LHCN-M2 (cell line): ENCODE data around the gene PRDM15. TPM values are rescaled to one million over a fixed set of nuclear protein-coding genes. Genes with fewer than 3 reads are reported as not detected.
A peak's percentile ranks its signal among the peaks of the same experiment; 100 is the strongest.
"Not testable (repeated sequence)": the region's sequence is repeated elsewhere in the genome, so short reads cannot be mapped to it uniquely, and the experiment has no call there.

Source experiments
- DNase-seq: peaks from one replicate; pipeline ENCODE4 v3.0.0-alpha.2; 2012; ENCODE audit warnings: low read depth
- total RNA-seq: library from RNA; depleted of rRNA; stranded (reverse); fragments of >200 nt; gene quantifications from 2 replicates; pipeline ENCODE4 v1.2.3, GENCODE V29; 2014

Gene PRDM15
- total RNA-seq, 1 experiment from 2014 or later: 6.1 TPM

- no peak for DNase-seq
Measured at GRCh38 chr21:41808094-41808493, 71.0 kb downstream of the PRDM15 start.

DNA sequence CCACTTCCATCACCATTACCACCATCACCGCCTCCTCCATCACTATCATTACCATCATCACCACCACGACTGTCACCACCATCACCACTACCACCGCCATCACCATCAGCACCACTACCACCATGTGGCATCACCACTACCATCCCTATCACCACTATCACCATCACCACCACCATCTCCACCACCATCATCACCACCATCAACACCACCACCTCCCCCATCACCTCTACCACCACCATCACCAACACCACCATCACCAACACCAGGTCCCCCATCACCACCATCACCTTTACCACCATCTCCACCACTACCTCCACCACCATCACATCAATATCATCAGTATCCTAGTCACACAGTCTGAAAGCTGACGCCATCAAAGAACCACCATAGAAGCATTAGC is 72.4 kb downstream of the PRDM15 start:
- no peak for DNase-seq

DNA sequence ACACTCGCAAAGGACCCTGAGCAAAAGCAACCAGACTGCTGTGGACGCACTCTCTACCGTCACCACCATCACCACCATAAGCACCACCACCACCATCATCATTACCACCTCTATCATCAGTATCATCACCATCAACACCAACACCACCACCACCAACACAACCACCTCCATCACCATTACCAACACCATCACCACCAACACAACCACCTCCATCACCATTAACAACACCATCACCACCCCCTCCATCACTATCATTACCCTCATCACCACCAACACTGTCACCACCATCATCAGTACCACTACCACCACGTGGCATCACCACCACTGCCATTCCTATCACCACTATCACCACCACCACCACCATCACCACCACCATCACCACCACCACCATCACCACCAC is 73.5 kb downstream of the PRDM15 start:
- DNase-seq: no peak

DNA sequence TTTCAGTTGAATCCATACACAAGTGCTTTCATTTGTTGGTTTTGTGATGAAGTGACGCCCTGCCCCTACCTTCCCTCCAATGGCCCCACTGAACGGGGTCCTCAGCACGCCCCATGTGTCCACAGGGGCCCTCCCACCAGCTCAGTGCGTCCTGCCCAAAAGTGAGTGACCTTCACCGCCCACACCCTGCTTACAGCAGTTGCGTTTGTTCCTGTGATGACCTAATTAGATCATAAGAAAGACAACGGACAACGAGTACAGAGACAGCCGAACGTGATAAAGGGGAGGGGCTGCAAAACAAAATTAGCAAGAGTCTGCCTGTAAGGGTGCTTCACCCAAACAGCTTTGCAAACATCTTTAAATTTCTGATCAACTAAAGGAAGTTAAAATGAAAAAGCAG is 74.1 kb downstream of the PRDM15 start:
- DNase-seq: no peak

DNA sequence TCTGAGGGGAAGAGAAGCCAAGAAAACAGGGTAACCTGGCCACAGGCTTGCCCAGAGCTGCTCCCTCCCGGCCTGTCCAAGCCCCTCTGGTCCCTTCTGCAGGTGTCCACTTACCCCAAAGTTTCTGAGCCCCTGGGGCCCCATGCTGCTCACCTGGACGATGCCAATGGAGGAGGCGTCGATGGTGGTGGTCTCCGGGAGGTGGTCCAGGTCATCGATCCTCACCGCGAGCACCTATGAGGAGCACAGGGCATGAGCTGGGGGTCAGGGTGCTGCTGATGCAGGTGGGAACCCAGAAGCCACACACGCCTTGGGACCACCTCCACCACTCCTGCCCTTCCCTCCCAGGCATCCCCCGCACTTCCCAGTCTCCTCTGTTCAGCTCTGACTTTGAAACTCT is 74.8 kb downstream of the PRDM15 start:
- no peak for DNase-seq

- DNase-seq: no peak
Measured at GRCh38 chr21:41803316-41803715, 75.8 kb downstream of the PRDM15 start.

DNA sequence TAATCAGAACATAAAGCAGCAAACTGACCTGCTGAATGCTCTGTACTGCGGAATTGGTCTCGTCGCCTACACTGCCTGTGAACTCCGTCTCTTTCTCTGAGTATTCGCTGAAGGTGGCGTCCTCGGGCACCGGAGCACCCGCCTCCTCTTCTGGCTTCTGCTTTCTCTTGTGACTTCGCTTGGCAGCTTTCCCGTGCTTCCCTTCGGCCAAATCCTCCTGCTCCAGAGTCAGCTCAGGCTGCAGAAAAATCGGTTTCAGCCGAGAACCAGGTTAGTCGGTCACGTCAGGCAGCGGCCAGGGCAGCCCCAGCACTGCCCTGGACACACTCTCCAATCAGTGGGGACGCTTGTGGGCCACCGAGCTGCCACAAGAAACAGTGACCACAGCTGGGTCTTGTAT is 76.5 kb downstream of the PRDM15 start:
- DNase-seq: no peak

- no peak for DNase-seq
Measured at GRCh38 chr21:41802198-41802584, 77.0 kb downstream of the PRDM15 start.

DNA sequence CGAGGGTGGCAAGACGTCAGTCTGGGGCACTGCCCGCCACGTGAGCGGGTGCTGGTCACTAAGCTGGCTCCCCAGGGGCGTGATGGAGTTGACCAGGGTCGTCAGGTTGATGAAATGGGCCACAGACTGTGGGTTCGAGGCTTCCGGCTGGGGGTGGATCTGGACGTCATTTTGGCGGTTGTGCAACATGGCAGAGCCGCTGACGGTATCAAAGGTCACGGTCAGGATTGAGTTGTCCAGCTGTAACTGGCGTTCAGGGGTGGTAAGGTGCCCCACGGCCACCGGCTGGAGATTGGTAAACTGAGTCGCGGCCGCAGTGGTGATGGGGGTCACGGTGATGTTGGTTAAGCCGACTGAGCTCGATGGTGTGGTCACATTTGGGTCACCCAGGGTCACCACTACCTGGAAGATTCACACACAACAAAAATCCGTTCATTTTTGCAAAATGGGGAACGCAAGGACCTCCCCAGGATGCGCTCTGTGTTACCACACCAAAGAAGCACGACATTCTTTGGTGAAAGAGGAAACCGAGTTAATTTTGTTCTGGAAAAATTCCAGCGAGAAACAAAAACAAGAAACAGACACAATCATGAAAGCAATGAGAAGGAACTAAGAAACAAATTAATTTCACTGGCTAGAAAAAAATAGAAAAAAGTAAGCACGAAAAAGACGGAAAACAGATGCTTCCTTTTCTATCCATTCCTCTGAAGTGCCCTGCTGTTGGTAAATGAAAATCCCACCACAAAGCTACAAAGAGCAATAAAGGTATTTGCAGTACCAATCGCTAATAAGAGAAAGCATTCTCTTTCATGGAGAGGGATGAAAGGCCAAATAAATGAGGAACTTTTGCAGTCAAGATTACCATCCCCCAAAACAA is 77.6 kb downstream of the PRDM15 start:
- no peak for DNase-seq

GRCh38 chr21:41800425-41801320 is 78.5 kb downstream of the PRDM15 start:
- no peak for DNase-seq

- no peak for DNase-seq
Measured at GRCh38 chr21:41799763-41800162, 79.4 kb downstream of the PRDM15 start.

- DNase-seq: no peak
Measured at GRCh38 chr21:41798326-41798725, 80.8 kb downstream of the PRDM15 start.

- DNase-seq: no peak
Measured at GRCh38 chr21:41796476-41797080, 82.6 kb downstream of the PRDM15 start.

DNA sequence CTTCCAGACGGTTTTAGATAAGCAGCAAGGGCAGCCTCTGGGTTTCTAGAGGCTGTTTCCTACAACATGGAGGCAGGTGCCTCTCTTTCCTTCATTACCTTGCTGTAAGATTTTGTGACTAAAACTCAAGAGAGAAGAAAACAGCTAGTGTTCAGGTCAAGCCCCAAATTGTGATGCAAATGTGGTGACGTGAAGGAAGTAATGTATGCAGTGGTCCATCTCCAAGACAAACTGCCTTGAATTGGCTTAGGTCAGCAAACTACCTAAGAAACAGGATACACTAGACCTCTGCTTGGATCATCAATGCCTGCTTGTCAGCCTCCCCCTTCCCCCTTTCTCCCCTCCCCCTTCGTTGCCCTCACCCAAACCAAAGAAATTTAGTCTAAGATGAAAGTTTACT is 83.4 kb downstream of the PRDM15 start:
- DNase-seq: no peak

GRCh38 chr21:41794600-41794999 is 84.5 kb downstream of the PRDM15 start:
- no peak for DNase-seq

DNA sequence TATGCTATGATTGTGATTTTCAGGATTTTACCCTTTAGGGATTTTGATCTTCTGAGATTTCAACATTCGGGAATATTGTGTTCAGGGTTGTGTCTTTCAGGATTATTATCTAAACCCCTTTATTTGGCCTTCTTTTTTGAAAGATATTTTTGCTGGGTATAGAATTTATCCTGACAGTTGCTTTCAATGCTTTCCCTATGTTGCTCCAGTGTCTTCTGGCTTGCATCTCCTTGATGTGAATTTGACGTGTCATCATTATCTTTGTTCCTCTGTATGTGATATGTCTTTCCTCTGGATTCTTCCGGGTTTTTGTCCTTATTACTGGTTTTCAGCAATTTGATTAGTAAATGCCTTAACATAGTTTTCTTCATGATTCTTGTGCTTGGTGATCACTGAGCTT is 86.4 kb downstream of the PRDM15 start:
- no peak for DNase-seq

- peak; percentile 49 for DNase-seq
Measured at GRCh38 chr21:41786509-41786987, 92.6 kb downstream of the PRDM15 start.

DNA sequence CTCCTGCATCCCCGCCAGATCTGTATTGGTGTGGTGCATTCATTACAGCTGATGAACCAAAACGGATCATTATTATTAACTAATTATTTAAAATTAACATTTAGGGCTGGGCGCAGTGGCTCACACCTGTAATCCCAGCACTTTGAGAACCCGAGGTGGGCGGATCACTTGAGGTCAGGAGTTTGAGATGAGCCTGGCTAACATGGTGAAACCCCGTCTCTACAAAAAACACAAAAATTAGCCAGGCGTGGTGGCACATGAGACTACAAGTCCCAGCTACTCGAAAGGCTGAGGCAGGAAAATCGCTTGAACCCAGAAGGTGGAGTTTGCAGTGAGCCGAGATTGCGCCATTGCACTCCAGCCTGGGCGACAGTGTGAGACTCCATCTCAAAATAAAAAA is 93.9 kb downstream of the PRDM15 start:
- DNase-seq: not testable (repeated sequence)

DNA sequence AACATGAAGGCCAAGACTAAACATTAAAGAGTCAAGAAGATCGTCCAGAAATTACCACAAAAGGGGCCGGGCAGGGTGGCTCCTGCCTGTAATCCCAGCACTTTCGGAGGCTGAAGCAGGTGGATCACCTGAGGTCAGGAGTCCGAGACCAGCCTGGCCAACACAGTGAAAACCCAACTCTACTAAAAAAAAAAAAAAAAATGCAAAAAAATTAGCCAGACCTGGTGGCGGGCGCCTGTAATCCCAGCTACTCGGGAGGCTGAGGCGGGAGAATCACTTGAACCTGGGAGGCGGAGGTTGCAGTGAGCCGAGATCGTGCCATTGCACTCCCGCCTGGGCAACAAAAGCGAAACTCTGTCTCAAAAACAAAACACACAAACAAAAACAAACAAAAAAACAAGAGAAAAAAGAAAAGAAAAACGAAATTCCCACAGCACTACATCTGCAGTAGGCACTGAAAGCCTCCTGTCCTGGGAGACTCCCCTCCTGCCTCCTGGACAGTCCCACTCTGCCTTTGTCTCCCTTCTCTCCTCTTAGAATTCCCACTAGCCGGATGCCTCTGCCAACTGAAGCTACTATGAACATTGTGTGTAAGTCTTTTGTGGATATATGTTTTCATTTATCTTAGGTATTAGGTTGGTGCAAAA is 94.6 kb downstream of the PRDM15 start:
- no peak for DNase-seq

- DNase-seq: no peak
Measured at GRCh38 chr21:41783476-41784180, 95.5 kb downstream of the PRDM15 start.

DNA sequence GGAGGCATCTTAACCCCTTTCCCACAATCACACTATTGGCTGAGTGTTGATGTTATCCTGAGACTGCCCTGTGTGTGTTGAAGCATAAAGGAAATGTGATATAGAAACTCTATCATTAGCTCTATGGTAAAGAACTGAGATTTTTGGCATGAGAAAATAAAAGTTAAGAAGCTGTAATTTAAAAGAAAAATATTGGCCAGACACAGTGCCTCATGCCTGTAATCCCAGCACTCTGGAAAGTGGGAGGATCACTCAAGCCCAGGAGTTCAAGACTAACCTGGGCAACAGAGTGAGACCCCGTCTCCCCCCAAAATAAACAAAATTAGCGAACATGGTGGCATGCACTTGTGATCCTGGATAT is 98.1 kb downstream of the PRDM15 start:
- no peak for DNase-seq
